Measurements from ENCODE around the gene PLEKHA4. TPM values are rescaled to one million over a fixed set of nuclear protein-coding genes. Genes with fewer than 3 reads are reported as not detected.

The PLEKHA4 gene
- polyA plus RNA-seq, 3 donors = 0.69 to 1.5 (median 1.1) TPM

DNA sequence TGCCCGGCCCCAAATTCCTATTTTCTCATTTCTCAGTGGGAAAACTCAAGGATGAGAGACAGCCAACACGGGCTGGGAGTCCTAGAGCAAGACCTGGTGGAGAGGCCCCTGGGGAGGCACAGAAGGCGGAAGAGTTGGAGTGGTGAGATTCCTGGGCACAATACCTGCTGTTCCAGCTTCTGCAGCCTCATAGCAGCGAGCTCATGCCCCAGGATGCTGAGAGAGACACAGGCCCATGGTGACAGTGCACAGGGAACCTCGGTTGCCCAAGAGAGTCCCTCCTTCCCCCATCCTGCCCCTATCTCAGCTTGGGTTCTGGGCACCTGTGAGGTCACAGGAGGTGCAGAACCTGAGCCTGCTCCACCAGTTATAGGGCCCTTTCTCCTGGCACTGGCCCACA, 28.8 kb upstream of the PLEKHA4 start:
- H3K4me1 Mint-ChIP-seq = peaks cover 28% of the 10 kb centered on the region
- H3K27me3 ChIP-seq (ENCODE audit: control insufficient read depth in 2 of 2, insufficient read depth in 2 of 2, low read length in 2 of 2) = peaks cover 9 to 31% of the 10 kb centered on the region in 2 donors
- no peak overlapping the region for H3K27ac Mint-ChIP-seq
- TF ChIP-seq, protein P1, sequence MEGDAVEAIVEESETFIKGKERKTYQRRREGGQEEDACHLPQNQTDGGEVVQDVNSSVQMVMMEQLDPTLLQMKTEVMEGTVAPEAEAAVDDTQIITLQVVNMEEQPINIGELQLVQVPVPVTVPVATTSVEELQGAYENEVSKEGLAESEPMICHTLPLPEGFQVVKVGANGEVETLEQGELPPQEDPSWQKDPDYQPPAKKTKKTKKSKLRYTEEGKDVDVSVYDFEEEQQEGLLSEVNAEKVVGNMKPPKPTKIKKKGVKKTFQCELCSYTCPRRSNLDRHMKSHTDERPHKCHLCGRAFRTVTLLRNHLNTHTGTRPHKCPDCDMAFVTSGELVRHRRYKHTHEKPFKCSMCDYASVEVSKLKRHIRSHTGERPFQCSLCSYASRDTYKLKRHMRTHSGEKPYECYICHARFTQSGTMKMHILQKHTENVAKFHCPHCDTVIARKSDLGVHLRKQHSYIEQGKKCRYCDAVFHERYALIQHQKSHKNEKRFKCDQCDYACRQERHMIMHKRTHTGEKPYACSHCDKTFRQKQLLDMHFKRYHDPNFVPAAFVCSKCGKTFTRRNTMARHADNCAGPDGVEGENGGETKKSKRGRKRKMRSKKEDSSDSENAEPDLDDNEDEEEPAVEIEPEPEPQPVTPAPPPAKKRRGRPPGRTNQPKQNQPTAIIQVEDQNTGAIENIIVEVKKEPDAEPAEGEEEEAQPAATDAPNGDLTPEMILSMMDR (IDR thresholded peaks at IDR 0.05) = no peak
- no peak overlapping the region for H3K27ac ChIP-seq (ENCODE audit: low read depth in 1 of 2, low read length in 2 of 2)
- 78% methylated on average over 5 of the region's 5 CpGs for WGBS (ENCODE audit: insufficient coverage)
- no peak overlapping the region for H2AFZ ChIP-seq (ENCODE audit: insufficient read depth, low read depth, low read length, poor library complexity, severe bottlenecking)
- H3K4me3 ChIP-seq (replicated peaks in 1 of 3; ENCODE audit: low read depth in 2 of 3, low read length in 3 of 3) = no peak overlapping the region
- peaks cover 29 to 41% of the 10 kb centered on the region in 2 donors for H3K4me1 ChIP-seq (ENCODE audit: control insufficient read depth in 1 of 2, insufficient read depth in 2 of 2, low read length in 2 of 2)
- no peaks in the 10 kb centered on the region for H3K9me3 ChIP-seq (replicated peaks in 1 of 2; ENCODE audit: control insufficient read depth in 1 of 2, insufficient read depth in 1 of 2, low read length in 2 of 2)
- peak overlapping the region in 1 of 2 donors; percentile 80 for H3K4me3 Mint-ChIP-seq
- peaks cover 3 to 8% of the 10 kb centered on the region in 2 donors for H3K36me3 Mint-ChIP-seq
- intact Hi-C loops (cut with micrococcal nuclease) = loop anchor here in 1 of 2 donors (5.0 kb wide), 1 partner anchor 75 kb away; no protein-coding TSS in a partner anchor
- H3K79me2 ChIP-seq (ENCODE audit: insufficient read depth, low read length) = peaks cover 21% of the 10 kb centered on the region
- peaks cover 43 to 53% (median 51%) of the 10 kb centered on the region in 3 donors for H3K27me3 Mint-ChIP-seq (ENCODE audit: low read depth in 3 of 3)
- H4K20me1 ChIP-seq (ENCODE audit: insufficient read depth, low read length) = peaks cover 10% of the 10 kb centered on the region
- H3K36me3 ChIP-seq (replicated peaks in 1 of 2; ENCODE audit: control insufficient read depth in 1 of 2, insufficient read depth in 2 of 2, low read length in 2 of 2) = no peaks in the 10 kb centered on the region
- peaks cover 0 to 19% (median 7%) of the 10 kb centered on the region in 7 donors for H3K9me3 Mint-ChIP-seq
- H3K4me2 ChIP-seq (replicated peaks; ENCODE audit: extremely low read depth, low read length, poor library complexity, severe bottlenecking) = no peak overlapping the region
- H3K9ac ChIP-seq (ENCODE audit: insufficient read depth, low read length, poor library complexity, severe bottlenecking) = no peak overlapping the region
- DNase-seq = no peak

DNA sequence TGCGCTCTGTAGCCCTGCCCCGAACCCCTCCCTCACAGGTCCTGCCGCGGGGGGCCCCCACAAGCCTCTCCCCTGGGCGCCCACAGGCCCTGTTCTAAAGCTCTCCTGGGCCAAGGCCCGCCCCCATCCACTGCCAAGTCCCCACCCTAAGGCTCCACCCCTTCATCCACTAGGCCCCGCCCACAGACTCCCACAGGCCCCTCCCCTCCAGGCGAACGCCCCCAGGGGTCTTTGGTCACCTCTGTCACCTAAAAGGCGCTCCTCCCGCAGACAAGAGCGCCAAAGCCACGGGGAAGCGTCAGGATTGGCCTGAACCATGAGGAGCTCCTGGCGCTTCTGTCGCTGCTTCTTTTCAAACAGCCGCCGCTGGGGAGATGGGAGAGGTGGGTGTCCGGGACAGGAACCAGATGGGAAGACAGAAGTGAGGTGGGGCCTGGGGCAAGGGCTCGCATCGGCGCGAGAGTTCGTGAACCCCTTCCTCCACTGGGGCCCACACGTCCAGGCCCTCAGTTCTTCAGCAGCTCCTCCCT, 27.8 kb upstream of the PLEKHA4 start:
- H3K27me3 Mint-ChIP-seq (ENCODE audit: low read depth in 3 of 3) = peaks cover 45 to 56% (median 53%) of the 10 kb centered on the region in 3 donors
- intact Hi-C loops (cut with micrococcal nuclease) = loop anchor here in 1 of 2 donors (5.0 kb wide), 1 partner anchor 76 kb away; no protein-coding TSS in a partner anchor

More for the DNA sequence above, 27.8 kb upstream of the PLEKHA4 start:
- no peak for DNase-seq
- peaks cover 9 to 31% of the 10 kb centered on the region in 2 donors for H3K27me3 ChIP-seq (ENCODE audit: control insufficient read depth in 2 of 2, insufficient read depth in 2 of 2, low read length in 2 of 2)
- WGBS (ENCODE audit: insufficient coverage) = 5% methylated on average over 7 of the region's 25 CpGs
- peak overlapping the region; percentile 38 for H3K9ac ChIP-seq (ENCODE audit: insufficient read depth, low read length, poor library complexity, severe bottlenecking)
- no peak overlapping the region for H3K27ac Mint-ChIP-seq
- peaks cover 22% of the 10 kb centered on the region for H3K4me1 Mint-ChIP-seq
- peaks cover 3% of the 10 kb centered on the region for H4K20me1 ChIP-seq (ENCODE audit: insufficient read depth, low read length)
- no peaks in the 10 kb centered on the region for H3K9me3 ChIP-seq (replicated peaks in 1 of 2; ENCODE audit: control insufficient read depth in 1 of 2, insufficient read depth in 1 of 2, low read length in 2 of 2)
- peaks cover 12% of the 10 kb centered on the region for H3K79me2 ChIP-seq (ENCODE audit: insufficient read depth, low read length)
- TF ChIP-seq, protein P1 (IDR thresholded peaks at IDR 0.05) = no peak
- peaks cover 20 to 32% of the 10 kb centered on the region in 2 donors for H3K4me1 ChIP-seq (ENCODE audit: control insufficient read depth in 1 of 2, insufficient read depth in 2 of 2, low read length in 2 of 2)
- H3K9me3 Mint-ChIP-seq = peaks cover 0 to 19% (median 7%) of the 10 kb centered on the region in 7 donors
- H3K36me3 ChIP-seq (replicated peaks in 1 of 2; ENCODE audit: control insufficient read depth in 1 of 2, insufficient read depth in 2 of 2, low read length in 2 of 2) = no peaks in the 10 kb centered on the region
- H3K4me3 ChIP-seq (replicated peaks in 1 of 3; ENCODE audit: low read depth in 2 of 3, low read length in 3 of 3) = peak overlapping the region in 1 of 3 experiments; percentile 64
- peak overlapping the region; percentile 73 for H2AFZ ChIP-seq (ENCODE audit: insufficient read depth, low read depth, low read length, poor library complexity, severe bottlenecking)
- H3K36me3 Mint-ChIP-seq = peaks cover 1 to 4% of the 10 kb centered on the region in 2 donors
- peak overlapping the region; percentile 42 to 80 for H3K4me3 Mint-ChIP-seq
- peak overlapping the region; percentile 74 for H3K4me2 ChIP-seq (replicated peaks; ENCODE audit: extremely low read depth, low read length, poor library complexity, severe bottlenecking)
- no peak overlapping the region for H3K27ac ChIP-seq (ENCODE audit: low read depth in 1 of 2, low read length in 2 of 2)
